ENCODE data around the gene ADAMTSL1. TPM values are rescaled to one million over a fixed set of nuclear protein-coding genes. Genes with fewer than 3 reads are reported as not detected.

ADAMTSL1 gene
- polyA plus RNA-seq, 1 donor from 2014 or later = 1.1 TPM

- TF ChIP-seq EZH2 (IDR thresholded peaks at IDR 0.05; ENCODE audit: borderline replicate concordance, insufficient read depth, low read length, poor library complexity, severe bottlenecking) (no peak), CTCF (IDR thresholded peaks at IDR 0.05; ENCODE audit: poor library complexity, severe bottlenecking) (no peak), SMC3 (conservative IDR thresholded peaks at IDR 0.05; ENCODE audit: poor library complexity) (no peak), RAD21 (conservative IDR thresholded peaks at IDR 0.05) (no peak), REST (IDR thresholded peaks at IDR 0.05; ENCODE audit: borderline replicate concordance) (no peak), TAF1 (IDR thresholded peaks at IDR 0.05; ENCODE audit: low read depth) (no peak), POLR2AphosphoS5 (IDR thresholded peaks at IDR 0.05) (no peak), EP300 (conservative IDR thresholded peaks at IDR 0.05; ENCODE audit: poor library complexity, severe bottlenecking) (no peak), MXI1 (conservative IDR thresholded peaks at IDR 0.05; ENCODE audit: poor library complexity, severe bottlenecking) (no peak)
- H3K27ac ChIP-seq (ENCODE audit: low read length) = no peak overlapping the region
- no peak overlapping the region for H3K9ac ChIP-seq (ENCODE audit: low read length)
- no peaks in the 10 kb centered on the region for H3K27me3 ChIP-seq (ENCODE audit: insufficient read depth, low read depth, low read length)
- no peaks in the 10 kb centered on the region for H3K79me2 ChIP-seq (replicated peaks; ENCODE audit: insufficient read depth, low read length)
- H3K36me3 ChIP-seq (ENCODE audit: insufficient read depth, low read length) = no peaks in the 10 kb centered on the region
- no peak overlapping the region for H3K4me3 ChIP-seq (ENCODE audit: low read length)
- H3K9me2 ChIP-seq (ENCODE audit: insufficient read depth, low read length) = no peaks in the 10 kb centered on the region
- no peaks in the 10 kb centered on the region for H3K9me3 ChIP-seq (ENCODE audit: low read length)
- no peaks in the 10 kb centered on the region for H3F3A ChIP-seq (ENCODE audit: insufficient read depth, low read length, poor library complexity, severe bottlenecking)
- H4K20me1 ChIP-seq (ENCODE audit: insufficient read depth) = no peaks in the 10 kb centered on the region
- H2AFZ ChIP-seq (ENCODE audit: low read depth, low read length) = no peak overlapping the region
- no peak overlapping the region for H3K4me2 ChIP-seq (ENCODE audit: low read length)
These were observed 10.0 kb upstream of the ADAMTSL1 start for GRCh38 chr9:18463991-18464390.

GRCh38 chr9:18466101-18466500, 7.9 kb upstream of the ADAMTSL1 start:
- no peak overlapping the region for H3K9ac ChIP-seq (ENCODE audit: low read length)
- H3K27ac ChIP-seq (ENCODE audit: low read length) = no peak overlapping the region
- no peaks in the 10 kb centered on the region for H3K9me3 ChIP-seq (ENCODE audit: low read length)
- no peak overlapping the region for H3K4me3 ChIP-seq (ENCODE audit: low read length)
- no peaks in the 10 kb centered on the region for H3K9me2 ChIP-seq (ENCODE audit: insufficient read depth, low read length)
- H3K27me3 ChIP-seq (ENCODE audit: insufficient read depth, low read depth, low read length) = no peaks in the 10 kb centered on the region
- H3K4me2 ChIP-seq (ENCODE audit: low read length) = no peak overlapping the region
- no peaks in the 10 kb centered on the region for H4K20me1 ChIP-seq (ENCODE audit: insufficient read depth)
- H3K36me3 ChIP-seq (ENCODE audit: insufficient read depth, low read length) = no peaks in the 10 kb centered on the region
- no peak for TF ChIP-seq MXI1 (conservative IDR thresholded peaks at IDR 0.05; ENCODE audit: poor library complexity, severe bottlenecking)
- TF ChIP-seq SMC3 (conservative IDR thresholded peaks at IDR 0.05; ENCODE audit: poor library complexity) = no peak
- TF ChIP-seq EP300 (conservative IDR thresholded peaks at IDR 0.05; ENCODE audit: poor library complexity, severe bottlenecking) = no peak
- TF ChIP-seq POLR2AphosphoS5 (IDR thresholded peaks at IDR 0.05) = no peak
- TF ChIP-seq EZH2 (IDR thresholded peaks at IDR 0.05; ENCODE audit: borderline replicate concordance, insufficient read depth, low read length, poor library complexity, severe bottlenecking) = no peak
- no peak for TF ChIP-seq RAD21 (conservative IDR thresholded peaks at IDR 0.05)
- no peak for TF ChIP-seq REST (IDR thresholded peaks at IDR 0.05; ENCODE audit: borderline replicate concordance)
- TF ChIP-seq CTCF (IDR thresholded peaks at IDR 0.05; ENCODE audit: poor library complexity, severe bottlenecking) = no peak
- no peak for TF ChIP-seq TAF1 (IDR thresholded peaks at IDR 0.05; ENCODE audit: low read depth)
- H2AFZ ChIP-seq (ENCODE audit: low read depth, low read length) = no peak overlapping the region
- H3F3A ChIP-seq (ENCODE audit: insufficient read depth, low read length, poor library complexity, severe bottlenecking) = no peaks in the 10 kb centered on the region
- H3K79me2 ChIP-seq (replicated peaks; ENCODE audit: insufficient read depth, low read length) = no peaks in the 10 kb centered on the region

Measured in neural cell (in vitro differentiated cells).